ENCODE data around the gene ARHGEF6. TPM values are rescaled to one million over a fixed set of nuclear protein-coding genes. Genes with fewer than 3 reads are reported as not detected.

ARHGEF6 gene, protein sequence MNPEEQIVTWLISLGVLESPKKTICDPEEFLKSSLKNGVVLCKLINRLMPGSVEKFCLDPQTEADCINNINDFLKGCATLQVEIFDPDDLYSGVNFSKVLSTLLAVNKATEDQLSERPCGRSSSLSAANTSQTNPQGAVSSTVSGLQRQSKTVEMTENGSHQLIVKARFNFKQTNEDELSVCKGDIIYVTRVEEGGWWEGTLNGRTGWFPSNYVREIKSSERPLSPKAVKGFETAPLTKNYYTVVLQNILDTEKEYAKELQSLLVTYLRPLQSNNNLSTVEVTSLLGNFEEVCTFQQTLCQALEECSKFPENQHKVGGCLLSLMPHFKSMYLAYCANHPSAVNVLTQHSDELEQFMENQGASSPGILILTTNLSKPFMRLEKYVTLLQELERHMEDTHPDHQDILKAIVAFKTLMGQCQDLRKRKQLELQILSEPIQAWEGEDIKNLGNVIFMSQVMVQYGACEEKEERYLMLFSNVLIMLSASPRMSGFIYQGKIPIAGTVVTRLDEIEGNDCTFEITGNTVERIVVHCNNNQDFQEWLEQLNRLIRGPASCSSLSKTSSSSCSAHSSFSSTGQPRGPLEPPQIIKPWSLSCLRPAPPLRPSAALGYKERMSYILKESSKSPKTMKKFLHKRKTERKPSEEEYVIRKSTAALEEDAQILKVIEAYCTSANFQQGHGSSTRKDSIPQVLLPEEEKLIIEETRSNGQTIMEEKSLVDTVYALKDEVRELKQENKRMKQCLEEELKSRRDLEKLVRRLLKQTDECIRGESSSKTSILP
- 0.26 and 0.77 TPM in 2 replicates for total RNA-seq

GRCh38 chrX:136780763-136781162 lies at the start of gene ARHGEF6:
Gene ARHGEF6 (minus strand): TSS chrX:136780932. CDS start chrX:136780882, 50 bp downstream.
- FAIRE-seq (no peak), DNase-seq (ENCODE audit: low read depth) (no peak)
- Histone ChIP-seq H3K27me3 (ENCODE audit: control insufficient read depth, insufficient read depth, low read length) (no peaks in the 10 kb centered on the region), H3K36me3 (ENCODE audit: control insufficient read depth, insufficient read depth, low read length) (no peaks in the 10 kb centered on the region), H3K4me3 (ENCODE audit: low read depth, low read length) (no peak within 1 kb of the TSS)
- no peak for TF ChIP-seq CTCF (IDR thresholded peaks at IDR 0.05; ENCODE audit: insufficient read depth, low read length, severe bottlenecking)

GRCh38 chrX:136829413-136829812 lies 48.7 kb upstream of the ARHGEF6 start:
- H3K27me3 ChIP-seq (ENCODE audit: control insufficient read depth, insufficient read depth, low read length) = no peaks in the 10 kb centered on the region
- TF ChIP-seq CTCF (IDR thresholded peaks at IDR 0.05; ENCODE audit: insufficient read depth, low read length, severe bottlenecking) = no peak
- no peak for DNase-seq (ENCODE audit: low read depth)
- H3K4me3 ChIP-seq (ENCODE audit: low read depth, low read length) = no peak overlapping the region
- H3K36me3 ChIP-seq (ENCODE audit: control insufficient read depth, insufficient read depth, low read length) = no peaks in the 10 kb centered on the region
- no peak for FAIRE-seq

- TF ChIP-seq CTCF (IDR thresholded peaks at IDR 0.05; ENCODE audit: insufficient read depth, low read length, severe bottlenecking) = no peak
- no peaks in the 10 kb centered on the region for H3K36me3 ChIP-seq (ENCODE audit: control insufficient read depth, insufficient read depth, low read length)
- no peak overlapping the region for H3K4me3 ChIP-seq (ENCODE audit: low read depth, low read length)
- no peak for DNase-seq (ENCODE audit: low read depth)
- no peaks in the 10 kb centered on the region for H3K27me3 ChIP-seq (ENCODE audit: control insufficient read depth, insufficient read depth, low read length)
- no peak for FAIRE-seq
Measured at GRCh38 chrX:136828830-136829229, 48.1 kb upstream of the ARHGEF6 start.

DNA sequence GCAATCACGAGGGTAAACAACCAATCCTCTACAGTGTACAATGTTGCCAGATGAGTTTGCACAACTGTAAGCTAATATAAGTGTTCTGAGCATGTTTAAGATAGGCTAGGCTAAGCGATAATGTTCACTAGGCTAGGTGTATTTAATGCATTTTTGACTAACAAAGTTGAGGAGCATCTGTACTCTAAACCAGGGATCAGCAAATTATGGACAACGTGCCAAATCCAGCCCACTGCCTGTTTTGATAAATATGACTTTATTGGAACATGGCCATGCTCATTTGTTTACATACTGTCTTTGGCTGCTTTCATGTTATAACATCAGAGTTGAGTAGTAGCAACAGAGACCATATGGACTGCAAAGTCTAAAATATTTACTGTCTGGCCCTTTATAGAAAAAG lies 46.3 kb upstream of the ARHGEF6 start:
- no peak for FAIRE-seq
- no peak for TF ChIP-seq CTCF (IDR thresholded peaks at IDR 0.05; ENCODE audit: insufficient read depth, low read length, severe bottlenecking)
- no peak overlapping the region for H3K4me3 ChIP-seq (ENCODE audit: low read depth, low read length)
- no peak for DNase-seq (ENCODE audit: low read depth)
- no peaks in the 10 kb centered on the region for H3K27me3 ChIP-seq (ENCODE audit: control insufficient read depth, insufficient read depth, low read length)
- no peaks in the 10 kb centered on the region for H3K36me3 ChIP-seq (ENCODE audit: control insufficient read depth, insufficient read depth, low read length)

GRCh38 chrX:136825771-136826170 lies 45.0 kb upstream of the ARHGEF6 start:
- DNase-seq (ENCODE audit: low read depth) = no peak
- Histone ChIP-seq H3K4me3 (ENCODE audit: low read depth, low read length) (no peak overlapping the region), H3K36me3 (ENCODE audit: control insufficient read depth, insufficient read depth, low read length) (no peaks in the 10 kb centered on the region), H3K27me3 (ENCODE audit: control insufficient read depth, insufficient read depth, low read length) (no peaks in the 10 kb centered on the region)
- no peak for TF ChIP-seq CTCF (IDR thresholded peaks at IDR 0.05; ENCODE audit: insufficient read depth, low read length, severe bottlenecking)
- FAIRE-seq = no peak
